ENCODE results near the gene FOXN3.

- TF ChIP-seq POLR2A (IDR thresholded peaks at IDR 0.05) = no peak
- TF ChIP-seq CTCF (IDR thresholded peaks at IDR 0.05) = no peak
These were observed 156.1 kb downstream of the FOXN3 start for GRCh38 chr14:89260898-89261297.
